Epithelial cell of esophagus (primary cell): ENCODE results near the gene S100P.

Experiments used
- DNase-seq: peaks from one replicate; pipeline ENCODE4 v3.0.0; 2010; ENCODE audit warnings: low read depth
- H3K4me3 ChIP-seq: 2 replicates; pipeline ENCODE4 v1.5.1; 2011; ENCODE audit warnings: mild to moderate bottlenecking, low read length, control low read depth
- CTCF ChIP-seq: IDR thresholded peaks from 2 replicates; pipeline ENCODE4 v1.5.1; 2011; ENCODE audit warnings: low read depth, mild to moderate bottlenecking, low read length, control low read depth, inconsistent platforms; ENCODE audit not compliant: insufficient read depth; ENCODE audit errors: missing control alignments

S100P gene

GRCh38 chr4:6655924-6656323 lies 37.8 kb upstream of the S100P start:
- no peak for DNase-seq
- no peak overlapping the region for H3K4me3 ChIP-seq
- TF ChIP-seq CTCF: no peak

GRCh38 chr4:6657242-6658208 lies 36.2 kb upstream of the S100P start:
- no peak overlapping the region for H3K4me3 ChIP-seq
- DNase-seq: no peak
- TF ChIP-seq CTCF: no peak

GRCh38 chr4:6658209-6658595 lies 35.5 kb upstream of the S100P start:
- no peak overlapping the region for H3K4me3 ChIP-seq
- DNase-seq: no peak
- no peak for TF ChIP-seq CTCF

- peak overlapping the region; percentile 20 for H3K4me3 ChIP-seq
- DNase-seq: peak; percentile 47
- TF ChIP-seq CTCF: no peak
Observed at GRCh38 chr4:6658597-6659075, 35.0 kb upstream of the S100P start.

GRCh38 chr4:6659897-6660296 lies 33.8 kb upstream of the S100P start:
- DNase-seq: no peak
- TF ChIP-seq CTCF: no peak
- no peak overlapping the region for H3K4me3 ChIP-seq

- TF ChIP-seq CTCF: no peak
- H3K4me3 ChIP-seq: no peak overlapping the region
- DNase-seq: no peak
Observed at GRCh38 chr4:6660430-6660829, 33.2 kb upstream of the S100P start.
